Stimulated activated naive B cell treated with anti-CD40 and anti-IgM and Interleukin-4, amounts not matched to agents 10 μg/mL and 1 μg/mL and 100 μg/mL, for 72 hours (primary cell): Measurements from ENCODE around the gene SIRPD.

Experiments
- ATAC-seq, 2 donors: fragments of 150-1000 bp; cut with Tn5 transposase; replicated peaks; 2 replicates each; pipeline ENCODE4 v1.10.0; 2021; ENCODE audit warnings: moderate library complexity in 1 of 2
- DNase-seq: peaks from one replicate; pipeline ENCODE4 v3.0.0; 2021
- H3K27ac Mint-ChIP-seq: one replicate; pipeline ENCODE4 v1.8.0; 2022; ENCODE audit warnings: mild to moderate bottlenecking, mixed read lengths
- H3K27me3 Mint-ChIP-seq, 2 donors: one replicate each; pipeline ENCODE4 v1.8.0; 2022; ENCODE audit warnings: mixed read lengths in 2 of 2
- H3K36me3 Mint-ChIP-seq, 2 donors: one replicate each; pipeline ENCODE4 v1.8.0; 2022; ENCODE audit warnings: mixed read lengths in 2 of 2, mild to moderate bottlenecking in 1 of 2
- H3K4me1 Mint-ChIP-seq, 2 donors: one replicate each; pipeline ENCODE4 v1.8.0; 2022; ENCODE audit warnings: mixed read lengths in 2 of 2, mild to moderate bottlenecking in 1 of 2
- H3K4me3 Mint-ChIP-seq, 2 donors: one replicate each; pipeline ENCODE4 v1.8.0; 2022; ENCODE audit warnings: mild to moderate bottlenecking in 2 of 2, mixed read lengths in 2 of 2, moderate library complexity in 1 of 2
- H3K9me3 Mint-ChIP-seq, 2 donors: one replicate each; pipeline ENCODE4 v1.8.0; 2022; ENCODE audit warnings: mixed read lengths in 2 of 2, mild to moderate bottlenecking in 1 of 2

The SIRPD gene

DNA sequence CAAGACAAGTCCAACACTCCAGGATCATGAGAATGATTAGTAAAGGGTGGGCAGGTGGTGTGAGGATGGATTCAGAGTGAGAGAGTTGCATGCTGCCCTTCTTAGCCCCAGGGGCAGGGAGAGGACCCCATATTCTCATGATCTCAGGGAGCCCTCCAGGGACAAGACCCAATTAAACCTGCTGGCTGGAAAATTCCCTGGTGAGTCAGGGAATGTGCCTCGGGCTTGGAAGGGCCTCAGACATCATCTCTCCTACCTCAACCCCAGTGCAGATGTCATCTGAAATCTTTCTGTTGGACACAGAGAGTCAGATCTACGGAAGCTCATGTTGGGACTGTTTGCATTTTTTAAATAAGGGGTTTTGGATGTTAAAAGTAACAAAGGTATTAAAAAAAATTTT lies 9.2 kb upstream of the SIRPD start:
- Mint-ChIP-seq H3K27me3 (peaks cover 31 to 46% of the 10 kb centered on the region in 2 donors), H3K36me3 (peaks cover 3 to 21% of the 10 kb centered on the region in 2 donors), H3K27ac (no peak overlapping the region), H3K4me3 (no peak overlapping the region), H3K4me1 (peaks cover 12 to 17% of the 10 kb centered on the region in 2 donors), H3K9me3 (peaks cover 8 to 13% of the 10 kb centered on the region in 2 donors)
- ATAC-seq (no peak), DNase-seq (no peak)

DNA sequence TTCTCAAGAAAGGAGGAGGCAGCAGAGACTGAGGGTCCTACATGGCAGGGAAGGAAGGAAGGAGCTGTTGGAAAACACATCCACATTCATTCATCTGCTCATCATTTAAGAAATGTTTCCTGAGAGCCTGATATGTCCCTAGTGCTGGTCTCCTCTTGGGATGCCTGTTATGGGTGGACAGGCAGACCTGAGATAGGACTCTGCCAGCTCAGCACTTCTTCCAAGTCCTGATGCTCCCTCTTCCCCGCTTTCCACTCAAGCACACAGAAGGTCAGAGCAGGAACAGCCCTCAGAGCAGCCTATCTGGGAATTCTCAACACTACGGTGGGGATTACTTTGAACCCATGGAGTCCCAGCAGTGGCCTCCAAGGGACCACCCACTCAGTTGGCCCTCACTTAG lies 8.0 kb upstream of the SIRPD start:
- no peak for DNase-seq
- ATAC-seq = no peak
- Mint-ChIP-seq H3K36me3 (peaks cover 3 to 21% of the 10 kb centered on the region in 2 donors), H3K4me1 (peaks cover 12 to 17% of the 10 kb centered on the region in 2 donors), H3K27me3 (peaks cover 35 to 47% of the 10 kb centered on the region in 2 donors), H3K4me3 (no peak overlapping the region), H3K9me3 (peaks cover 8 to 13% of the 10 kb centered on the region in 2 donors), H3K27ac (no peak overlapping the region)

DNA sequence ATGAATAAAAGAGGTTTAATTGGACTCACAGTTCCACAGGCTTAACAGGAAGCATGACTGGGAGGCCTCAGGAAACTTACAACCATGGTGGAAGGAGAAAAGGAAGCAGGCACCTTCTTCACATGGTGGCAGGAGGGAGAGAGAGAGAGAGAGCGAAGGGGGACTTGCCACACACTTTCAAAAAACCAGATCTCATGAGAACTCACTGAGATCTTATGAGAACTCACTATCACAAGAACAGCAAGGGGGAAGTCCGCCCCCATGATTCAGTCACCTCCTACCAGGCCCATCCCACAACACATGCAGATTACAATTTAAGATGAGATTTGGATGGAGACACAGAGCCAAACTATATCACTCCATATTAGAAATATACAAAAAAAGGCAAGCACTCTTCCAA lies 6.1 kb upstream of the SIRPD start:
- peaks cover 39 to 54% of the 10 kb centered on the region in 2 donors for H3K27me3 Mint-ChIP-seq
- H3K9me3 Mint-ChIP-seq = peaks cover 8 to 13% of the 10 kb centered on the region in 2 donors
- DNase-seq (no peak), ATAC-seq (no peak)
- no peak overlapping the region for H3K27ac Mint-ChIP-seq
- H3K4me1 Mint-ChIP-seq = peaks cover 12 to 15% of the 10 kb centered on the region in 2 donors
- peaks cover 3 to 21% of the 10 kb centered on the region in 2 donors for H3K36me3 Mint-ChIP-seq
- H3K4me3 Mint-ChIP-seq = no peak overlapping the region

DNA sequence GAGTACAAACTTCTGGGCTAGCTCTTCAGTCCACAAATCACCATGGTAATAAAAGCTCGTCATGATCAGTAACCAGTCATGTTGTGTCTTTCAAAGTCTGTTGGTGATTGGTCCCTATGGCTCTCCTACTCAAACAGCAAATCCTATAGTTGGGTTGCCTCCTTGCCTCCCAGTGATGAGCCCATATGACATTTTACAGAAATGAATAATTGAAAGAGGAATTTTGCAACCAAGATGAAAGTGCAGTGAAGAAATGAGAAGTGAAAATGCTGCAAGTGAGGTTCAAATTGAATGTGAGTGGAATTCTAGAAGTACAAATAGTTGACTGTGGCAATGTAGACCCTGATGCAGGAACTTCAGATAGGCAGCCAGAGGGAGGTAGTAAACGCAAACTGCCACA lies 5.1 kb upstream of the SIRPD start:
- Mint-ChIP-seq H3K9me3 (peaks cover 8 to 13% of the 10 kb centered on the region in 2 donors), H3K4me1 (peaks cover 11 to 12% of the 10 kb centered on the region in 2 donors), H3K36me3 (peaks cover 3 to 21% of the 10 kb centered on the region in 2 donors), H3K27me3 (peaks cover 40 to 49% of the 10 kb centered on the region in 2 donors), H3K4me3 (no peak overlapping the region), H3K27ac (no peak overlapping the region)
- no peak for DNase-seq
- peak; percentile 59 to 77 for ATAC-seq

DNA sequence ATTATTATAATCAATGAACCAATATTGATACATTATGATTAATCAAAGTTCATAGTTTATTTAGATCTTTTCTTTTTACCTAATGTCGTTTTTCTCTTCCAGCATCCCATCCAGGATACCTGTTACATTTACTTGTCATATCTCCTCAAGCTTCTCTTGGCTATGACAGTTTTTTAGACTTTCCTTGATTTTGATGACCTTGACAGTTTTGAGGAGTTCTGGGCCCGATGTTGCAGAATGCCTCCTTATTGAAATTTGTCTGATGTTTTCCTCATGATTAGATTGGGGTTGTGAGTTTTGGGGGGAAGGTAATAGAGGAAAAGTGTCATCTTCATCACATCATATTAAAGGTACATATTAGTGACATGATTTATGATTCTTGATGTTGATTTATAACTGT lies 3.8 kb upstream of the SIRPD start:
- DNase-seq (no peak), ATAC-seq (no peak)
- peaks cover 10 to 12% of the 10 kb centered on the region in 2 donors for H3K4me1 Mint-ChIP-seq

DNA sequence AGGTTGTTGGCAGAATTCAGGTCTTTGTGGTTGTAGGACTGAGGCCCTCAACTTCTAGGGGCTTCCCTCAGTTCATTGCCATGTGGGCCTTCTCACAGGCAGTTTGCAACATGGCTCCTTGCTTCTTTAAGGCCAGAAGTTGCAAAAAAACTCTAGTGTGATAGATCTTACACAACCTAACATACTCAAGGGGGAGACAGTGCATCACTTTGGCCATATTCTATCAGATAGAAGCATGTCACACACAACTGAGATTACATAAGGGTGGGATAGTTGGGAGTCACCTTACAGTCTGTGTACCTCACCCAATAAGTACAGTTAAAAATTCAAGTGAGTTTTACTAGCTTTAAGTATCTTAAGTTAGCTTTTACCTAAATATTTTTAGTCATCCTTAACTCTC lies 1.6 kb downstream of the SIRPD start:
- H3K36me3 Mint-ChIP-seq = no peaks in the 10 kb centered on the region
- no peak overlapping the region for H3K4me3 Mint-ChIP-seq
- peaks cover 8 to 10% of the 10 kb centered on the region in 2 donors for H3K9me3 Mint-ChIP-seq
- DNase-seq (no peak), ATAC-seq (no peak)
- no peaks in the 10 kb centered on the region for H3K4me1 Mint-ChIP-seq
- H3K27ac Mint-ChIP-seq = no peak overlapping the region
- peaks cover 29 to 31% of the 10 kb centered on the region in 2 donors for H3K27me3 Mint-ChIP-seq

More for the DNA sequence above, 3.8 kb upstream of the SIRPD start:
- no peak overlapping the region for H3K4me3 Mint-ChIP-seq
- peaks cover 3 to 21% of the 10 kb centered on the region in 2 donors for H3K36me3 Mint-ChIP-seq
- peaks cover 10 to 13% of the 10 kb centered on the region in 2 donors for H3K9me3 Mint-ChIP-seq
- peaks cover 38 to 49% of the 10 kb centered on the region in 2 donors for H3K27me3 Mint-ChIP-seq
- H3K27ac Mint-ChIP-seq = no peak overlapping the region

DNA sequence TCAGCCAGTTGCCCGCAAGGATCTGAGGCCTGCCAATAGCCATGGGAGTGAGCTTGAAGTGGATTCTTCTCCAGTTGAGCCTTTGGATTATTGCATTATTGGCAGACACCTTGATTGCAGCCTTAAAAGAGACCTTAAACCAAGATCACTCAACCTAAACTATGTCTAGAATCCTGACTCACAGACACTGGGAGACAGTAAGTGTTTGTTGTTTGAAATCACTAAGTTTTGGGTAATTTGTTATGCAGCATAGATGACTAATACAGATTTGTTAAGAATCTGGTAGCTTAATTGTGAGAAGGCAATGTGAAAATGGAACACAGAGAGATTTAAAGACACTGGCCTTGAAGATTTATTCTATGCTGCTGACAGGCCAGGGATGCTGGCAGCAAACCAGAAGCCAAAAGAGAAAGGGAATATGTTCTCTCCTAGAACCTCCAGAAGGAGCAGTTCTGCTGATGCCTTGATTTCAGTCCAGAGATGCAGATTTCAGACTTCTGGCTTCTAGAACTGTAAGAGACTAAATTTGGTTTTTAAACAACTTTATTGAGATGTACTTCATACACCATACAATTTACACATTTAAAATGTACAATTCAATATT lies 17.6 kb downstream of the SIRPD start:
- no peak for ATAC-seq
- Mint-ChIP-seq H3K4me1 (peaks cover 33 to 39% of the 10 kb centered on the region in 2 donors), H3K9me3 (no peaks in the 10 kb centered on the region), H3K27me3 (peaks cover under 1 to 8% of the 10 kb centered on the region in 2 donors), H3K27ac (no peak overlapping the region), H3K4me3 (no peak overlapping the region), H3K36me3 (no peaks in the 10 kb centered on the region)
- DNase-seq = no peak

DNA sequence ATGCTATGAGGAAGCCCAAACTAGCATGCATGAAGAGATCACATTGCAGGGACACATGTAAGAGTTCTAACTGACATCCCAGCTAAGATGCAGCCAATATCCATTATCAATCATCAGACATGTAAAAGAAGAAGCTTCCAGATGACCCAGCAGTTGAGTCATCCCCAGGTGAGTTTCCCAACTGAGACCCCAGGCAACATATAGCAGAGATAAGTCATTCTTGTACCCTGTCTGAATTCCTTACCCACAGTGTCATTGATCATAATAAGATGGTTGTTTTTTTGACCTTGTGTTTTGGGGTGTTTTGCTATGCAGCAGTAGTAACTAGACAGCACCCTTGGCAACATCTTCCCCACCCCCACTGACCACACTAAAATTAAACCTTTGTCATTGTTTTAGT lies 18.9 kb downstream of the SIRPD start:
- ATAC-seq = no peak
- H3K36me3 Mint-ChIP-seq = no peaks in the 10 kb centered on the region
- H3K4me3 Mint-ChIP-seq = no peak overlapping the region
- peak overlapping the region; percentile 72 for H3K27ac Mint-ChIP-seq
- no peaks in the 10 kb centered on the region for H3K9me3 Mint-ChIP-seq
- DNase-seq = no peak
- peaks cover 0 to 2% of the 10 kb centered on the region in 2 donors for H3K27me3 Mint-ChIP-seq
- peaks cover 34 to 42% of the 10 kb centered on the region in 2 donors for H3K4me1 Mint-ChIP-seq

DNA sequence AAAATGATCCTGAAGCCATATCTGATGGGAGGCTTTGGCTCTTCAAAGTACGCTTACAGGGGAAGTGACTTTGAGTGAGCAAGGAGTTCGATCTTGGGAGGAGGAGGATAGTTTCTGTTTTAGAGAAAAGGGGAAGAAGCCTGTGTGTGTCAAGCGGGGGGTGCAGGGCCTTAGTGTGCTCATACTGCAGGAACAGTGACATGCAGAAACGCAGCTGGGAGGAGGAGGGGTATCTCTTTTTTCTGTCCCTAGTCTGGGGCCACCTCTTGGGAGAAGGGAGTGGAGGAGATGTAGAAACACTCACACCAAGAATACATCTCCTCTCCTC lies 19.8 kb downstream of the SIRPD start:
- Mint-ChIP-seq H3K9me3 (no peaks in the 10 kb centered on the region), H3K27me3 (no peaks in the 10 kb centered on the region), H3K27ac (peak overlapping the region; percentile 74), H3K4me3 (peak overlapping the region; percentile 25 to 27), H3K36me3 (no peaks in the 10 kb centered on the region), H3K4me1 (peaks cover 34 to 42% of the 10 kb centered on the region in 2 donors)
- DNase-seq (peak; percentile 47), ATAC-seq (peak; percentile 75 to 80)

DNA sequence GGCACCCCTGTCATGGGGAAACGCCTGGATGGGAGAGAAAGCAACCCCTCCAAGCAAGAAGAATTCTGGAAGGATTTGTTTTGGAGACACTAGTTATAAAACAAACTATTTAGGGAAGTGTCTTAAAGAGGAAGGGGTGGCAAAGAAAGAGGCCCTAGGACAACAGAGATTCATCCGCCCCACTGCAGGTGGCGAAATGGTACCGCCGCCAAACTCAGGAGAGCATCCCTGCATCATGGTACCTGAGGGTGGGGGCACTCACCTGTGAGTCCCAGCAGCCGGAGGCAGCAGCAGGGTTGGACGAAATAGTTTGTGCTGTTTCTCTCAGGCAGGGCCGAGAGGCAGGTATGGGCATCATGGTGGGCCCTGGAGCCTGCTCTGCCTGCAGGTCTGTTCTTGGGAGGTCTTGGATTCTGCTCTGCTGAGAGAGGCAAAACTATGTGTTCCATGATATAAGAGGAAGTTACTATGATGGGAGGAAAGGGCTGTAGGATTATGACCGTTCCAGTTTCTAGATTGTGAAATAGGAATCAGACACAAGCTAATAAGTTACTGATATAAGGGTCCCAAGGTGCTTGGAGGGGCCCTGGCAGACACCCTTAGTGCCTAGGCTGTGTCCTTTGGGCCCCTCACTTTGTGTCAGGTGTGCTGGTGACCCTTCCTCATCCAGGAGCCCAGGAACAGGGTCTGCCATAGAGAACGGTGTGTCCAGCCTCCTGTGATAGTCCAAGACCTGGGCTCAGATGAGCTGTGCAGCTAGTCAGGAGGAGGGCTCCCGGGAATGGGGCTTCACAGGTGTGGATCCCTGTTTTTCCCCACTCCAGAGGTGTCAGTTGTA lies 20.4 kb downstream of the SIRPD start:
- Mint-ChIP-seq H3K9me3 (no peaks in the 10 kb centered on the region), H3K4me1 (peaks cover 34 to 42% of the 10 kb centered on the region in 2 donors), H3K4me3 (peak overlapping the region; percentile 25 to 27), H3K36me3 (no peaks in the 10 kb centered on the region), H3K27me3 (no peaks in the 10 kb centered on the region), H3K27ac (peak overlapping the region; percentile 74)
- ATAC-seq (peak; percentile 3 to 8), DNase-seq (no peak)

DNA sequence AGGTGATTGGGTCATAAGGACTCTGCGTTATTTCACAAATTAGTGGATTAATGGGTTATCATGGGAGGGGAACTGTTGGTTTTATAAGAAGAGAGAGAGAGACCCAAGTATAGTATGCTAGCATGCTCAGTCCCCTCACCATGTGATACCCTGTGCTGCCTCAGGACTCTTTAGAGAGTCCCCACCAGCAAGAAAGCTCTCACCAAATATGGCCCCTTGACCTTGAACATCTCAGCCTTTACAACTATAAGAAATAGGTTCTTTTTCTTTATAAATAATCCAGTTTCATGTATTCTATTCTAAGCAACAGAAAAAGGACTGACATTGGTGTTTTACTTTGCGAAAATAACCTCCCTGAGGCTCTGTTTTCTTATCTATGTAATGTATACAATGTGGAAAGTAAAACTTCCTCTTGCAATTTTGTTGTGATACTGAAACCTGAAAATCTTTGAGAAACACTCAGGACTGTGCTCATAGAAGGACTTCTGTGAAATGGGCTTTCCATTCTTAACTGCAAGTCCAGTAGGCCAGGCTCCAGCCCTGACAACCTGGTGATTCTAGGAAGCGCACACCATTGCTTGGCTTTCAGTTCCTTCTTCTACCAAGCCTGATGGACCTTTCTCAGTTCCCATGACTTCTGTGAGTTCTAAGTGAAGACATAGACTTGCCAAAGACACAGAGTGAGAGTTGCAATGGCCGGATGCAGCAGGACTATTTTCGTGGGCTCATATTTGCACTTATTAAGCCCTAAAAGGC lies 21.9 kb downstream of the SIRPD start:
- no peaks in the 10 kb centered on the region for H3K9me3 Mint-ChIP-seq
- H3K36me3 Mint-ChIP-seq = no peaks in the 10 kb centered on the region
- peak; percentile 54 for DNase-seq
- ATAC-seq = peak; percentile 90
- no peaks in the 10 kb centered on the region for H3K27me3 Mint-ChIP-seq
- peaks cover 34 to 42% of the 10 kb centered on the region in 2 donors for H3K4me1 Mint-ChIP-seq
- no peak overlapping the region for H3K4me3 Mint-ChIP-seq
- H3K27ac Mint-ChIP-seq = peak overlapping the region; percentile 9

DNA sequence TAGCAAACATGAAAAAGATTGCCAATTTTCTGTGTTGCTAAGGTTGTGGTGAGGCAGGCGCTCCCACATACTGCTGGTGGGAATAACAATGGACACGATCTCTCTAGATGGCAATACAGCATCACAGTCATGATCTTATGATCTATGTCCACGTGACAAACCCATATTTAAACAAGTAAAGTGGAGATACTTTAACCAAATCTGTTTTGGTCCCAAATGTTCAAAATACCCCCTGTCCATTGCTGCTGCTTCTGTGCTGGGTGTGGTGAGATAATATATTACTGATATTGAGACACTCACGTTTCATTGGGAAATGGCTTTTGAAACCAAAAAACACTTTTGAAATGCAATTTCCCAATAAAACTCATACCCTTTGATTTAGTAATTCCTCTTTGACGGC lies 23.0 kb downstream of the SIRPD start:
- Mint-ChIP-seq H3K4me1 (peaks cover 34 to 42% of the 10 kb centered on the region in 2 donors), H3K4me3 (no peak overlapping the region), H3K27me3 (no peaks in the 10 kb centered on the region), H3K27ac (no peak overlapping the region), H3K36me3 (no peaks in the 10 kb centered on the region), H3K9me3 (no peaks in the 10 kb centered on the region)
- DNase-seq = no peak
- ATAC-seq = no peak

DNA sequence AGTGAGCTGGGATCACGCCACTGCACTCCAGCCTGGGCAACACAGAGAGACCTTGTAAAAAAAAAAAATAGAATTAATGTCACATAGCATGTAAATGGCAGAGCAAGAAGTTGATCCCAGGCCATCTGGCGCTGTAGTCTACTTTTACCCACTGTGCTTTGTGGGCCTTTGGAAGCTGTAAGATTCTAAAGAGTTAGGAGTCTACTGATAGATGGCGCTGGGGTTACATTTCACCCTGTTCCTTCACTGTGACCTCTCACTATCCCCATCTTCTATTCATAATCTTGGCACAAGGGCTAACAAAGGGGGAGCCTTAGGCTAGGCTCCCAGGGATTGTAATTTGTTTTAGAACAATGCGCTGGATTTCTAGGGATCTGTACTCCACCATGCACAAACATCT lies 24.4 kb downstream of the SIRPD start:
- Mint-ChIP-seq H3K27me3 (no peaks in the 10 kb centered on the region), H3K4me3 (no peak overlapping the region), H3K9me3 (no peaks in the 10 kb centered on the region), H3K36me3 (peaks cover 0 to 1% of the 10 kb centered on the region in 2 donors), H3K27ac (no peak overlapping the region), H3K4me1 (peaks cover 26 to 34% of the 10 kb centered on the region in 2 donors)
- no peak for ATAC-seq
- no peak for DNase-seq

DNA sequence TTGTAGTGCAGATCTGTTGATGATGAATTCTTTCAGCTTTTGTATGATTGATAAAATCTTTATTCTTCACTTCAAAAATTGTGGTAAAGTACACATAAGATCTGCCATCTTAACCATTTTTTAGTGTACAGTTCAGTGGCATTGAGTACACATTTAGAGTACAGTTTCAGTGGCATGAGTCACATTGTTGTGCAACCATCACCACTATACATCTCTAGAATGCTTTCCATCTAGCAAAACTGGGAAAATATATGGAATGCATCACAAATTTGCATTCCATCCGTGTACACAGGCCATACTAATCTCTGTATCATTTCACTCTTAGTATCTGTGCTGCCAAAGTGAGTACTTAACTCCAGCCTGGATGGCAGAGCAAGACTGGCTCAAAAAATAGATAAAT lies 28.7 kb downstream of the SIRPD start:
- no peaks in the 10 kb centered on the region for H3K27me3 Mint-ChIP-seq
- no peak overlapping the region for H3K4me3 Mint-ChIP-seq
- H3K4me1 Mint-ChIP-seq = peaks cover 4 to 5% of the 10 kb centered on the region in 2 donors
- DNase-seq = no peak
- H3K9me3 Mint-ChIP-seq = no peaks in the 10 kb centered on the region
- no peak overlapping the region for H3K27ac Mint-ChIP-seq
- no peak for ATAC-seq
- peaks cover 0 to 1% of the 10 kb centered on the region in 2 donors for H3K36me3 Mint-ChIP-seq
